ENCODE measurements around the gene PTCH1.

DNA sequence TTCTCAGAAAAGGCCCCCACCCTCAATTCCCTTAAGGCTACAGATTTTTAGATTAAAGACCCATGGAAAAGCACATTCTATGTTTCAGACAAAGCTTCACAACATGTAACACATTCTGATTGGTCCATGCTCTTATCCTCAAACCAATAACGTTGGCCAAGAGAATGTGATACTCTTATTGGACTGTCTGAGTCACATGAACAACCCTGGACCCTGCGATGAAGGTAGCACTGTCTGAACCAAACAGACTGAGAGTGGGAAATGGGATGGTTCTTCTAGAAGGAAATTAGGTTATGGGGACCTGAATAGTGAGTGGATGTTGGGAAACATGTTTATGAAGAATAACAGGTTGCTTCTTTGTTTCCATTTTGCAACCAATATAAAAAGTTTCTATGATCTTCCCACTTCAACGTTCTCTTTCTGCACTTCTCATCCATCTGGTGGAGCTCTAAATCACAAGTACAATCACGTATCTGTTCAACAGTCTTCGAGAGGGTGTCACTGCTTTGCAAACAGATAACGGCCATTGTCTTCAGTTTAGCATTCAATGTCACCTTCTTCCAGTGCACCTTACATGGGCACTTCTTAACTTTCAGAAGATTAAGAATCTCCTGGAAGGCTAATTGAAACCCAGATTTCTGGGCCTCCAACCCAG is 81.6 kb downstream of the PTCH1 start:
- TF ChIP-seq, protein P1, sequence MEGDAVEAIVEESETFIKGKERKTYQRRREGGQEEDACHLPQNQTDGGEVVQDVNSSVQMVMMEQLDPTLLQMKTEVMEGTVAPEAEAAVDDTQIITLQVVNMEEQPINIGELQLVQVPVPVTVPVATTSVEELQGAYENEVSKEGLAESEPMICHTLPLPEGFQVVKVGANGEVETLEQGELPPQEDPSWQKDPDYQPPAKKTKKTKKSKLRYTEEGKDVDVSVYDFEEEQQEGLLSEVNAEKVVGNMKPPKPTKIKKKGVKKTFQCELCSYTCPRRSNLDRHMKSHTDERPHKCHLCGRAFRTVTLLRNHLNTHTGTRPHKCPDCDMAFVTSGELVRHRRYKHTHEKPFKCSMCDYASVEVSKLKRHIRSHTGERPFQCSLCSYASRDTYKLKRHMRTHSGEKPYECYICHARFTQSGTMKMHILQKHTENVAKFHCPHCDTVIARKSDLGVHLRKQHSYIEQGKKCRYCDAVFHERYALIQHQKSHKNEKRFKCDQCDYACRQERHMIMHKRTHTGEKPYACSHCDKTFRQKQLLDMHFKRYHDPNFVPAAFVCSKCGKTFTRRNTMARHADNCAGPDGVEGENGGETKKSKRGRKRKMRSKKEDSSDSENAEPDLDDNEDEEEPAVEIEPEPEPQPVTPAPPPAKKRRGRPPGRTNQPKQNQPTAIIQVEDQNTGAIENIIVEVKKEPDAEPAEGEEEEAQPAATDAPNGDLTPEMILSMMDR (conservative IDR thresholded peaks at IDR 0.05) = no peak
- no peak for TF ChIP-seq EZH2 (IDR thresholded peaks at IDR 0.05; ENCODE audit: low read depth)

Measured in PC-9 (cell line).